ENCODE measurements around the gene RASGRF2.

Gene RASGRF2

GRCh38 chr5:80959768-80960442 lies at the start of gene RASGRF2:
TSS of gene RASGRF2 (plus strand) at chr5:80960363. CDS start at chr5:80960739, 376 bp downstream.
- DNase-seq (ENCODE audit: low read depth in 2 of 2, low spot score in 1 of 2), result no peak

GRCh38 chr5:80912479-80912878 lies 47.7 kb upstream of the RASGRF2 start:
- DNase-seq (ENCODE audit: low read depth in 2 of 2, low spot score in 1 of 2), result no peak

GRCh38 chr5:80915716-80916115 lies 44.4 kb upstream of the RASGRF2 start:
- DNase-seq (ENCODE audit: low read depth in 2 of 2, low spot score in 1 of 2), result no peak

GRCh38 chr5:80916676-80917075 lies 43.5 kb upstream of the RASGRF2 start:
- DNase-seq (ENCODE audit: low read depth in 2 of 2, low spot score in 1 of 2), result no peak

GRCh38 chr5:80917631-80918030 lies 42.5 kb upstream of the RASGRF2 start:
- DNase-seq (ENCODE audit: low read depth in 2 of 2, low spot score in 1 of 2), result no peak

GRCh38 chr5:80919678-80920196 lies 40.4 kb upstream of the RASGRF2 start:
- DNase-seq (ENCODE audit: low read depth in 2 of 2, low spot score in 1 of 2), result no peak

- no peak for DNase-seq (ENCODE audit: low read depth in 2 of 2, low spot score in 1 of 2)
Measured at GRCh38 chr5:80920333-80920732, 39.8 kb upstream of the RASGRF2 start.

GRCh38 chr5:80921026-80921425 lies 39.1 kb upstream of the RASGRF2 start:
- DNase-seq (ENCODE audit: low read depth in 2 of 2, low spot score in 1 of 2), result no peak

GRCh38 chr5:80925931-80926330 lies 34.2 kb upstream of the RASGRF2 start:
- DNase-seq (ENCODE audit: low read depth in 2 of 2, low spot score in 1 of 2), result no peak

- no peak for DNase-seq (ENCODE audit: low read depth in 2 of 2, low spot score in 1 of 2)
Measured at GRCh38 chr5:80926536-80926935, 33.6 kb upstream of the RASGRF2 start.

GRCh38 chr5:80926979-80927656 lies 33.0 kb upstream of the RASGRF2 start:
- DNase-seq (ENCODE audit: low read depth in 2 of 2, low spot score in 1 of 2), result no peak

GRCh38 chr5:80928073-80928472 lies 32.1 kb upstream of the RASGRF2 start:
- no peak for DNase-seq (ENCODE audit: low read depth in 2 of 2, low spot score in 1 of 2)

- DNase-seq (ENCODE audit: low read depth in 2 of 2, low spot score in 1 of 2), result no peak
Measured at GRCh38 chr5:80930940-80931339, 29.2 kb upstream of the RASGRF2 start.

GRCh38 chr5:80931411-80931810 lies 28.8 kb upstream of the RASGRF2 start:
- DNase-seq (ENCODE audit: low read depth in 2 of 2, low spot score in 1 of 2), result no peak

- no peak for DNase-seq (ENCODE audit: low read depth in 2 of 2, low spot score in 1 of 2)
Measured at GRCh38 chr5:80933036-80933435, 27.1 kb upstream of the RASGRF2 start.

- DNase-seq (ENCODE audit: low read depth in 2 of 2, low spot score in 1 of 2), result no peak
Measured at GRCh38 chr5:80934751-80935150, 25.4 kb upstream of the RASGRF2 start.

GRCh38 chr5:80935811-80936385 lies 24.3 kb upstream of the RASGRF2 start:
- DNase-seq (ENCODE audit: low read depth in 2 of 2, low spot score in 1 of 2), result no peak

- DNase-seq (ENCODE audit: low read depth in 2 of 2, low spot score in 1 of 2), result no peak
Measured at GRCh38 chr5:80936881-80937280, 23.3 kb upstream of the RASGRF2 start.

GRCh38 chr5:80937584-80938356 lies 22.4 kb upstream of the RASGRF2 start:
- no peak for DNase-seq (ENCODE audit: low read depth in 2 of 2, low spot score in 1 of 2)

GRCh38 chr5:80941496-80941895 lies 18.7 kb upstream of the RASGRF2 start:
- DNase-seq (ENCODE audit: low read depth in 2 of 2, low spot score in 1 of 2), result no peak

GRCh38 chr5:80951366-80951765 lies 8.8 kb upstream of the RASGRF2 start:
- DNase-seq (ENCODE audit: low read depth in 2 of 2, low spot score in 1 of 2), result no peak
